Measurements from ENCODE around the gene GNA12. TPM values are rescaled to one million over a fixed set of nuclear protein-coding genes. Genes with fewer than 3 reads are reported as not detected.
A peak's percentile ranks its signal among the peaks of the same experiment; 100 is the strongest.

The GNA12 gene
- total RNA-seq, 1 donor from 2014 or later, result 34.7 TPM

GRCh38 chr7:2814946-2815874 is 28.9 kb downstream of the GNA12 start:
- Histone ChIP-seq H4K20me1 (ENCODE audit: low read depth) (peaks cover 18% of the 10 kb centered on the region), H3K9ac (no peak overlapping the region), H3F3A (ENCODE audit: low read depth) (peaks cover 10% of the 10 kb centered on the region), H3K4me2 (no peak overlapping the region), H3K4me1 (peaks cover 18% of the 10 kb centered on the region), H3K9me3 (ENCODE audit: low read depth) (no peaks in the 10 kb centered on the region), H3K27ac (no peak overlapping the region), H3K4me3 (no peak overlapping the region), H3K79me2 (ENCODE audit: low read depth) (peaks cover 98% of the 10 kb centered on the region), H2AFZ (replicated peaks) (no peak overlapping the region), H3K36me3 (no peaks in the 10 kb centered on the region), H3K27me3 (no peaks in the 10 kb centered on the region)
- peak; percentile 48 for DNase-seq (ENCODE audit: low spot score)
- H3K4me3 Mint-ChIP-seq, result no peak overlapping the region
- H3K36me3 Mint-ChIP-seq, result peaks cover 46% of the 10 kb centered on the region
- TF ChIP-seq EZH2phosphoT487 (IDR thresholded peaks at IDR 0.05) (no peak), EZH2 (IDR thresholded peaks at IDR 0.05) (no peak), CTCF (IDR thresholded peaks at IDR 0.05) (no peak)
- H3K27me3 Mint-ChIP-seq (ENCODE audit: insufficient read depth, low read depth), result peaks cover 11% of the 10 kb centered on the region
- H3K27ac Mint-ChIP-seq, result peak overlapping the region; percentile 38
- peaks cover 18% of the 10 kb centered on the region for H3K4me1 Mint-ChIP-seq
- peaks cover 21% of the 10 kb centered on the region for H3K9me3 Mint-ChIP-seq

- Mint-ChIP-seq H3K36me3 (peaks cover 47% of the 10 kb centered on the region), H3K9me3 (peaks cover 25% of the 10 kb centered on the region), H3K27me3 (ENCODE audit: insufficient read depth, low read depth) (peaks cover 11% of the 10 kb centered on the region), H3K4me1 (peaks cover 12% of the 10 kb centered on the region), H3K4me3 (no peak overlapping the region), H3K27ac (peak overlapping the region; percentile 38)
- TF ChIP-seq EZH2phosphoT487 (IDR thresholded peaks at IDR 0.05) (no peak), CTCF (IDR thresholded peaks at IDR 0.05) (no peak), EZH2 (IDR thresholded peaks at IDR 0.05) (no peak)
- H3K4me2 ChIP-seq, result no peak overlapping the region
- H3K4me1 ChIP-seq, result peaks cover 14% of the 10 kb centered on the region
- no peaks in the 10 kb centered on the region for H3K9me3 ChIP-seq (ENCODE audit: low read depth)
- H3K36me3 ChIP-seq, result no peaks in the 10 kb centered on the region
- H3K9ac ChIP-seq, result no peak overlapping the region
- H4K20me1 ChIP-seq (ENCODE audit: low read depth), result peaks cover 12% of the 10 kb centered on the region
- no peak overlapping the region for H2AFZ ChIP-seq (replicated peaks)
- H3K79me2 ChIP-seq (ENCODE audit: low read depth), result peaks cover 98% of the 10 kb centered on the region
- no peaks in the 10 kb centered on the region for H3K27me3 ChIP-seq
- no peak overlapping the region for H3K27ac ChIP-seq
- DNase-seq (ENCODE audit: low spot score), result no peak
- no peak overlapping the region for H3K4me3 ChIP-seq
- H3F3A ChIP-seq (ENCODE audit: low read depth), result peaks cover 5% of the 10 kb centered on the region
These were observed 29.7 kb downstream of the GNA12 start for GRCh38 chr7:2814186-2814945.

GRCh38 chr7:2813350-2814185 is 30.5 kb downstream of the GNA12 start:
- Histone ChIP-seq H3K27ac (no peak overlapping the region), H3K9me3 (ENCODE audit: low read depth) (no peaks in the 10 kb centered on the region), H3K36me3 (no peaks in the 10 kb centered on the region), H3K4me3 (no peak overlapping the region), H3K4me2 (no peak overlapping the region), H3K4me1 (peaks cover 8% of the 10 kb centered on the region), H3K27me3 (no peaks in the 10 kb centered on the region), H3K79me2 (ENCODE audit: low read depth) (peaks cover 98% of the 10 kb centered on the region), H3K9ac (no peak overlapping the region), H2AFZ (replicated peaks) (no peak overlapping the region), H4K20me1 (ENCODE audit: low read depth) (peaks cover 12% of the 10 kb centered on the region), H3F3A (ENCODE audit: low read depth) (no peaks in the 10 kb centered on the region)
- Mint-ChIP-seq H3K27me3 (ENCODE audit: insufficient read depth, low read depth) (peaks cover 11% of the 10 kb centered on the region), H3K4me3 (no peak overlapping the region), H3K4me1 (peaks cover 15% of the 10 kb centered on the region), H3K27ac (no peak overlapping the region), H3K36me3 (peaks cover 51% of the 10 kb centered on the region), H3K9me3 (peaks cover 25% of the 10 kb centered on the region)
- no peak for DNase-seq (ENCODE audit: low spot score)
- no peak for TF ChIP-seq EZH2 (IDR thresholded peaks at IDR 0.05)

All from neural progenitor cell (in vitro differentiated cells).